HG02610 (cell line): ENCODE results near the gene CYFIP1.

Experiments
- ATAC-seq: cut with Tn5 transposase; IDR thresholded peaks from one replicate; pipeline ENCODE4 v1.9.1; 2021; ENCODE audit warnings: mild to moderate bottlenecking, moderate library complexity; ENCODE audit not compliant: unreplicated experiment

CYFIP1 gene

DNA sequence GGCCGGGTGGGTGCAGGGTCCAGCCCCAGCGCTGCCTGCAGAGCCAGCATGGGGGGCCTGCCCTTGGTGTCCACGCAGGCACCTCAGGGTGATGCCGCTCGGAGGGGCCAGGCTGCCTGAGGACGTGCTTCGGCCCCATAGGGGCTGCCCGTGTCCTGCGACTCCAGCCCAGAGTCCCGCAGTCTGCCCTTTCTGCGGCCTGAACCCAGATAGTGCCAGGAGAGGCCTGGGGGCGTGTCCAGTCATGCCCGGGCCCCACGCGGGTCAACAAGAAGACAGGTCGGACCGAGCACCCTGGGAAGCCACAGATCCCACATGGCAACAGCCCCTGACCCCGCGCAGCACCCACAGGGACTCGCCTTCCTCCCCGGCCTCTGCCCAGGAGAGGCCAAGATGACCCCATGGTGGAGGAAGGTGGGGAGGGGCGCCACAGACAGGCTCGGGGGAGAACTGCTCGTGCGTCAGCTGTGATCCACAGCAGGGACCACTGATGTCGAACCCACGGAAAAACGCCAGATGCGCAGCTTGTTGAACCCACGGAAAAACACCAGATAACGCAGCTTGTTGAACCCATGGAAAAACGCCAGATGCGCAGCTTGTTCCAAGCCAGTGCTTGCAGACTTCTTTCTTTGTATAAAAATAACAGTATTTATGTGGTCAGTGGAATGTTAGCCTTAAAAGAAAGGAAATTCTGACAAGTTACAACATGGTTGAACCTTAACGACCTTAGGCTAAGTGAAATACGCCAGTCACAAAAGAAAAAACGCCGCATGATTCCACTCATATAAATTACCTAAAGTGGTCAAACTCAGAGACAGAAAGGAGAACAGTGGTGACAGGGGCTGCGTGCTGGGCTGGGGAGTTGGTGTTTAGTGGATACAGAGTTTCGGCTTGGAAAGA, 28.5 kb downstream of the CYFIP1 start:
- no peak for ATAC-seq

DNA sequence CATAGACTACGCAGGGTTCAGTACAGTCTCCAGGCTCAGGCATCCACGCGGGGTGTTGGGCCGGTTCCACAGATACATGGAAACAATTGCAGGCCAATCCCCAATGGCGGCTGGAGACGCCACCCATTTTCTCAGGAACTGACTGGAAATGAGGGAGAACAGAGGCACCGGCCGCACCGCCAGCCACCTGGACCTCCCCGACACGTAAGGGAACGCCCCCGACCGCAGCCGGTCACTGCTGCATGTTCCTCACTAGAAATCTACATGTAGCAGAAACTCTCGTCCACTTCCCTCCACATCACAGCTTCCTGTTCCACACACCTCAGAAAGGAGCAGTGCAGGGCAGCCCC, 29.2 kb downstream of the CYFIP1 start:
- no peak for ATAC-seq

DNA sequence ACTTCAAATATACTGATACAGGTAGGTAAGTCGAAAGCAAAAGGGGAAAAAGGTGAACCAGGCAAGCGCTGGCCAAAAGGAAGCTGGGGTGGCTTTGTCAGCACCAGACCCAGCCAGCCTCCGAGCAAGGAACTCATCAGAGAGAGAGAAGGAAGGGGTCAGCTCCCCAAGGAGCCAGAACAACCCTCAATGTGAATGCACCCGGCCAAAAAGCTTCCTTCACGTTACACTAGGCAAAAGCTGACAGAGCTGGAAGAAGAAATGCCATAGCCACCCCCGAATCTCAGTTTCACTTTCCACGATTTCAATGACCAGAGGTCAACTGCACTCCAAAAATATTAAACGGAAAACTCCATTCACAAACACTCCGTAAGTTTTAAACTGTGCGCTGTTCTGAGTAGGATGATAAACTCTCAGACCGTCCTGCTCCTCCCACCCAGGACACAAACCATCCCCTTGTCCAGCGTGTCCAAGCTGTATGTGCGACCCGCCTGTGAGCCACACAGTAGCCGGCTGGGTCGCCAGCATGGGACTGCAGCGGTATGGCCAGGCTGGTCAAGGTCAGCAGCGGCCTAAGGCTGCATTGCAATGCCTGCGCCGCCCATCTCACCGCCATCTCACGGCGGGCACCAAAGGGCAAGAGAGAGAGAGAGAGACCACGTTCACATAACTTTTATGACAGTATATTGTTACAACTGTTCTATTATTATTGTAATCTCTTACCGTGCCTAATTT, 29.7 kb downstream of the CYFIP1 start:
- ATAC-seq, result no peak

DNA sequence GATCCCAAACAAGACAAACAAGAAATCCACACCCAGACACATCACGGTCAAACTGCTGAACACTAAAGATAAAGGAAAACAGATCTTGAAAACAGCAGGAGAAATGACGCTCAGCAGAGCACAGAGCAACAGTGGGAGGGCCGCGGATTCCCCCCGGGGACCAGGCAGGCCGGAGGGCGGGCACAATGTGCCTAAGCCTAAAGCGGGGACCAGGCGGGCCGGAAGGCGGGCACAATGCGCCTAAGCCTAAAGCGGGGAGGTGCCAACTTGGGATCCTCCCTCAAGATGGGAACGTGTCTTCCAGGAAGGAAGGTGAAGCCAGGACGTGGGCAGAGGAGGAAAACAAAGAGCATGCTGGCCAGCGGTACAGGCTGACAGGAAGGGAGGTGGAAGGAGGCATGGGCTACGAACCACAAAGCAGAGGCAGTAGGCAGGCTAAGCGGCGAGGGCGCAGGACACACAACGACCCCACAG, 31.1 kb downstream of the CYFIP1 start:
- ATAC-seq, result peak; percentile 87

DNA sequence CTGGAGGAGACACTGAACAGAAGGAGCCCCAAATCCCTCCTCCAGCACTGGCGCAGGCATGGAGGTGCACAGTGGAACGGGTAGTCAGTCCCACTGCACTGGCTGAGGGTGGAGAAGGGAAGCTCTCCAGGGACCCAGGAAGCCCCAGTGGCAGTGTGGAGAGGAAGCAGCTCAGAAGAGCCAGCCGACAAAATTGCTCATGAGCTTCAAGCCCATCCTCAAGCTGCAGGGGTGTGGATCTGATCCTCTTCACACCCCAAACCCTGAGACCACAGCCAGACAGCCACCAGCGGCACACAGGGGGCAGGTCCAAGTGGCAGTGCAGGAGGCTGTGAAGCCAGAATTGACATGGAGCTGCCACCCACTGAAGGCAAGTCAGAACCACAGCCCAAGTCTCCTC, 32.1 kb downstream of the CYFIP1 start:
- ATAC-seq, result no peak

DNA sequence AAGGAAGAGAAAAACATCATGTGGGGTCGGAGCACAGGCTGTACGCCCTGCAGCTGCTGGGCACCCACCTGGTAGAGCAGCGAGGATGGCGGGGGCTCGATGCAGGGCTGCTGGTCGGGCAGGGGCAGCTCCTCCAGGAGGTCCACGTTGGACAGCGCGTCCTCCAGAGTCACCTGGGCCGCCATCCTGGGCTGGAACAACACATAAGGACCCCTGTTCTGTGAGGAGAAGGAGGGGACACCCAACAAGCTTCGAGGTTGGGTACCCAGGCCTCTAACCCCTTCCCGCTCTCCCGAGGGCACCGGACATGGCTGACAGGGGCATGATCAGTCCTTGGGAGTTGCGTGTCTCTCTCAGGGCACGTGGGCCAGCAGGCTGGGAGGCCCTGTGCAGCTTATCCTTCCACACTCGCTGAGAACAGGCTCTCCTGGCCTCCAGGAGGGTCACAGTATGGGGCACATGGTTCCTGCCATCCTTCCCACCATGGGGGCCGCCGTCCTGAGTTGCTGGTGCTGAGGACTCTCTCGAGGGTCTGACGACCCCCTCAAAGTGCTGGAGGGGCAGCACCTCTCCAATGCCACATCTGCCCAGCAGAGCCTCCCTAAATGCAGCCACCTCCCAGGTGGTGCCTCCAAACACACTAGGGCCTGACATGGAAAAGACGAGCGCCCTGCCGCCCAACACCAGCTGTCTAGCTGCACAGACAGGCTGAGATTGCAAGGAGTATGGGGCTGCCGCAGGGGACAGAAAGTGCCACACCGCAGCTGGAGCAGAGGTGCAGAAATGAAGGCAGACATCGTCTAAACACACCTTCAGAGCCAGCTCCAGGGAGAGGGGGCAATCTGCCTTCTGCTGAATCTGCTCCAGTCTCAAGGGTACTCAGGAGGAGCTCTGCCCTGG, 32.8 kb downstream of the CYFIP1 start:
- ATAC-seq, result no peak

DNA sequence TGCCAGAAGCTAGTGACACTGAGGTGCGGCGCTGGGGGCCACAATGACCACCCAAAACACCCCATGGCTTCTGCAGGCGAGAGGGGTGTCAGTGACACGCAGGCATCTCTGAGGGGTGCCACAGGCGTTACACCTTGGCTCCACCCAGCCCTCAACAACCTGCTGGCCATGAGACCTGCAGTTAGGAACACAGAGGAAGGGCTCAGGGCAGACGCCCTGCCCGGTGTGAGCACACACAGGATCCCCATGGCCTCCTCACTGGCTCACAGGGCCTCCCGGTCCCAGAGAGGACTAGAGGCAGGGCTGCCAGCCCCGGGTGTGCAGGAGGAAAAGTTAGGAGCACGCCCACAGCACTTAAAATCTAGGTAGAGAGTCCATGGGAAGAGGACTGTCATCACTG, 35.1 kb downstream of the CYFIP1 start:
- no peak for ATAC-seq

DNA sequence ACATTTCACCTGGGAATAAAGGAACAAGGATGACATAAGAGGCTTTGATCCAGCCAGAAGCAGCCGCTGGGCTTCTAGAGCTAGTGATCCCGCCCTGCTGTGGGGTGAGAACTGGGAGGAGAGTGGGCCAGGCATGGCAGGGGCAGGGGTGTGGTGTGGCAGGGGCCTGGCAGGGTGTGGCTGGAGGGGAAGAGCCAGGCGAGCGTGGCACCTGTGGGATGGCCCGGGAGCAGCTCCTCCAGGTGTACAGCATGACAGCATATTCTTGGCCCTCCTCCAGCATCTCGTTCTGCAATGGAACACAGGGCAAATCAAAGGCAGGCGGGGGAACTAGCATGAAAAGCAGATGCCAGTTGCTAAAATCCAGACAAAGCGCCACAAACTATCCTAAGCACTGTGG, 35.5 kb downstream of the CYFIP1 start:
- ATAC-seq, result no peak

DNA sequence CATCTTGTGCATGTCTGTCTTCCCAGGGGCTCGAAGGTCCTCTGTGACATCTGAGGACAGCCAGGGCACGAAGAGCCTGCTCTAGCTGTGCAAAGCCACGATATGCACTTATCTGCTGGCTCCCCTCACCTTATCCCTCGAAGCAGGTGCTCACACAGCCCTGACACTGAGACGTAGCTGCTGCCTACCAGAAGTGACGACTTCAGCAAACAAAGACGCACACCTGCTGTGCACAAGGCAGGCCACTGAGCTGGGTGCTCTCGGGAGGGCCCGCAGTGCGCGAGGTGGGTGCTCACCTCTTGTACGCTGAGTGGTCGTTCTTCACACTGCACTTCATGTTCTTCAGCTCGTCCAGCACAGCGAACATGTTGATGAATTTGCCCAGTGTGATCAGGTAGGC, 37.3 kb downstream of the CYFIP1 start:
- ATAC-seq, result no peak

DNA sequence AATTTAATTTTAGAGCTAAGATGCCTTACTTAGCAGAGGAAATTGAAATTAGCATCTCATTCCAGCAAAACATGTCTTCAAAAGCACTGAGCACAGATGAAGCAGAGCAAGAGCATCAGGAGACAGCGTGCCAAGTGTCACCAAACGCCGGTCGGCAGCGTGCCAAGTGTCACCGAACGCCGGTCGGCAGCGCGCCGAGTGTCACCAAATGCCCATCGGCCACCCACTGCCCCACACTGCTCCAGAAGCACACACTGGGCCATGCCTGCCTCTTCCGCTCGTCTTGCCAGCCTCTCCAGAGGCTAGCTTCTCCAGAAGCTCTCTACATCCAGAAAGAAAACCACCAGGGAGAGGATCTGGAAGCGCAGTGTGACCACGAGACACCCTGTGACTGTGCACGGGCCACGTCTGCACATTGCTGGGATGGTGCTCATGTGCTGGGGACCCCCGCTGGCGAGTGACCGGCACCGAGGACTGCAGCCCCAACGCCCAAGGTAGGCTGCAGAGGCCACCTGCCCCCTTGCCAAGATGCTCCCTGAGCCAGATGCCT, 37.8 kb downstream of the CYFIP1 start:
- ATAC-seq, result no peak

DNA sequence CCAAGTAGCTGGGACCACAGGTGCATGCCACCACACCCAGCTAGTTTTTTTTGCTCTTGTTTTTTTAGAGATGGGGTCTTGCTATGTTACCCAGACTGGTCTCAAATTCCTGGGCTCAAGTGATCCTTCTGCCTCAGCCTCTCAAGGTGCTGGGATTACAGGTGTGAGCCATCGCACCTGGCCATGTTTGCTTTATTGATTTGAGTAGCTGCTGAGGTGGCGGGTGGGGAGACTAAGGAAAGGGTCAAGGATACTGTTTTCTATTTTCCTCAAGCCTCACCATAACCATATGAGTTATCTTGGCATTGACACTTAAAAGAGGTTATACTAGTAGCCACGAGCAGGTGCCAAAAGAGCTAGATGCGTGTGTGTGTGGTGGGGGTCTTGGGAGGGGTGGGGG, 39.0 kb downstream of the CYFIP1 start:
- no peak for ATAC-seq

DNA sequence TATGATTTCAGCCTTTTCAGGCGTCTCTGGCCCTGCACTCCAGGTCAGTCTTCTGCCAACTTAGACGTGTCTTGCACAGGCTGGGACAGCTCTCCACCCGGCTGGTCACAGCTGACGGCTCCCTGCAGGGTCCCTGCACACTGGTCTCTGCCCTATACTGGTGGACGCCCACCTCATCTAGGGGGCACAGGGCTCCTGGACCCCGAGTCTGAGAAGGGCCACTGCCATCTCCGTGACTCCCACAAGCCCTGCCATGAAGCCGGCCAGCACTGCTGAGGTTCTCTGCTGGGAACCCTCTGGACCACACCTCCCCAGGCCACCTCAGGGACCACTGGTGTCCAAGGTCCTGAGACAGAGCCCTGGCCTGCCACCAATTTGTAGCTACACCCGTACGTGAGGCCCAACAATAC, 40.5 kb downstream of the CYFIP1 start:
- no peak for ATAC-seq

DNA sequence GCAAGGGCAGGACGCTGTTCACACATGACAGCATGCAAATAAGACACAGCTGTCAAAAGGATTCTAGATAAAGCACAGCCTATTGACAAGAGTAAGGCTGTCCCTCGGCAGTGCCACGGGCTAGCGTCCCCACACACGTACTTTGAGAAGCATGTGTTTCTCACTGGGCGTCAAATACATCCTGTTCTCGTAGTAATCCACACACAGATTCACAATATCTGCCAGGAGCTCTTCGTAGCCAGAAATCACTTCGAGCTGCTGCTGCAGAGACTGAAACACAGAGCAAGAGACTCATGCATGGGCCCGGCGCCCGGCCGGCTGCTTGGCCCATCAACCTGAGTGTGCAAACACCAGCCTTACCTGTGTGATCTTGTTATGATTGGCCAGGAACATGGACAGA, 41.1 kb downstream of the CYFIP1 start:
- ATAC-seq, result no peak

DNA sequence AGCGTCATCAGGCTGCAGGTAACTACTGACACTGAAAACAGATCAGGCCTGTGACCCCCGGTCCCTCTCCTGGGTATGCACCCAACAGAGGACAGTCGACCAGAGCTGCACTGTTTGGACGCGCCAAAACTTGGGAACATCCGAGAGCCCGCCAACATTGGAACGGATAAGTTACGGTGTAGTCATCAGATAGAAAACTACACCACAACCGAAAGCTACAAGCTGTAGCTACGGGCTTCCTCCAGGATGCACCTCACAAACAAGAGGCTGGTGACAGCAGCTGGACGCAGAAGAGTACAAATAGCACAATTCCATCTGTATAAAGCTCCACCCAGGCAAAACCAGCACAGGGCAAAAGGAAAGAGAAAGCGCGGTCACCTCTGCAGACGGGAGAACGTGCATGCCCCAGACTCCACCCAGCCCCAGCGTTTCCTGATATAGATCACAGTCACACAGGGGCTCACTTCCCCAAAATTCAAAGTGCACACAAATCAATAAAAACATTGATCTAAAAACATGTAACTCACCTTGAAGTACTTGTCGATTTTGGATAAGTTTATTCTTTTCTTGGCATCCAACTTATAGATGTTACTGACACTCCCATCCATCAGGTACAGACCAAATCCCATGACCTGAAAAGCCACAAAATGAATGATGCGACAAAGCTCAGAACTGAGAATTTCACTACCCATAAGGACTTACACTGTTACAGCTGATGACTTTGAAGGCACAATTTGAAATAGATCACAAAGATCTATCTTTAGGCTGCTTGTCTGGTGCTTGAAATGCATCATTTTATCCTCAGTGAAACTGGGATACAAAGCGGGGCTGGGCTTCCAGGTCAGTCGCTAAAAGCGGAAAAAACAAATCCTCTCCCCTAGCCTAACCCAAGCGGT, 43.3 kb downstream of the CYFIP1 start:
- ATAC-seq, result peak; percentile 94

DNA sequence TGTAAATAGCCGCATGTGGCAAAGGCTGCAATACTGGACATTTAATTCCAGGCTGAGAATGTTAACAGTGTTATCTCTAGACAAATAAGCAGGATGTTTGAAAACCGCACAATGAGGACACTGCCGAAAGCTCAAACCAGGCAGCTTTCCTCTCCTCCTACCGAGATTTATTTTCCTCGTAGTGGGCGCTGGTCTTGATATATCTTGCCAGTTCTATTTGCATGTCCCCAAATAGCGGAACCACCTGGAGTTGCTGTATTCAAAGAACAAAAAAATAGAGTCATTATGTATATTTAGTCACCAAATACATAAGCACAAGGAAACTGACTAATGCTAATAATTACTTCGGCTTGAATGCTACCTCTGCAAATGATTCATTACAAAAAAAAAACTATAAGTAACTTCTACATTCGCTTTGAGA, 46.5 kb downstream of the CYFIP1 start:
- no peak for ATAC-seq

DNA sequence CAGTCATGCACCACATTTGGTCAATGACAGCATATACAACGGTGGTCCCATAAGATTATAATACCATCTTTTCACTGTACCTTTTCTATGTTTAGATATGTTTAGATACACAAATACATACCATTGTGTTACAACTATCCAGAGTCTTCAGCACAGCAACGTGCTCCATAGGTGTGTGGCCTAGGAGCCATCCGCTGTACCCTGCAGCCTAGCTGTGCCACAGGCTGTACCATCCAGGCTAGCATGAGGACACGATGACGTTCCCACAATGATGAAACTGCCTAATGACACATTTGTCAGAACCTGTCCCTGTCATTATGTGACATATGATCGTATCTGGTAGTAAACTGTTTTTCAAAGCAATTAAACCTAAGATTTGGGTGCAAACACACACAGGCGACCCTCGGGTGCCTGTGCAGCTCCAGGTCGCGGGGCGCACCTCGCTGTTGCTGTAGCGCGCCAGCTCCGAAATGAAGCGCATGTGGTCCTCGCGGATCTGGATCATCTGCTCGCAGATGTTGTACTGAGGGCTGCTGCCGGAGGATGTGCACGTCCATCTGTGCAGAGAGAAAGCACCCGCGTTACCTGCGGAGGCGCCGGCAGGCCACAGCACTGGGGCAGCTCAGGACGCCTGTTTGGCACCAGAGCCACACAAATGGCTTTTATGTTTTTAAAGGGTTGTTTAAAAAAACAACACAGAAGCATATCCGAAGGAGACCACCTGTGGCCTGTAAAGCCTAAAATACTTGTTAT, 48.2 kb downstream of the CYFIP1 start:
- no peak for ATAC-seq

DNA sequence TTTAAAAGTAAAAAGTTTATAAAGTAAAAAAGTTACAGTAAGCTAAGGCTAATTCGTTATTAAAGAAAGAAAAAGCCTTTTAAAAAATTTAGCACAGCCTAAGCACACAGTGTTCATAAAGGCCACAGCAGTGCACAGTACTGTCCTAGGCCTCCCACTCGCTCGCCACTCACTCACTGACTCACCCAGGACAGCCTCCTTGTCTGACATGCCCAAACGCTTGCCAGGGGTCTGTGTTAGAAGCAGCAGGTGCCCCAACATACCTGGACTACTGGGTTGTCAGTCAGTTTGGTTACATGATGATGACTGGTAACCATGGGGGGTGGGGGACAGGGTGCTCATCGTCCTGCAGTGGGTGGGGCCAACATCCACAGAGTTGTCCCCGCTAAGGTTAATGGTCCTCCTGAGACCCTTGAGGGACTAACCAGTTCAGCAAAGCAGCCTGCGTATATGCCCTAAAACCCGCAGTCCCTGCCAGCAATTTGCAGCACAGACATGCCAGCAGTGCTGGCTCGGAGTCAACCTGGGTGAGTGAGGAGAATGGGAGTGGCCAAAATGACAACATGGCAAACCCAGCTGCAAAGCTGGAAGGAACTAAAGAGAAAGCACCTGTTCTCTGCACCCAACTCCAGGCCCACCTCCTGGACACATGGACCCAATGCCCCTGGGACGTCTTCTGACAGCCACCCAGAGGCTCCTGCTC, 49.2 kb downstream of the CYFIP1 start:
- no peak for ATAC-seq

DNA sequence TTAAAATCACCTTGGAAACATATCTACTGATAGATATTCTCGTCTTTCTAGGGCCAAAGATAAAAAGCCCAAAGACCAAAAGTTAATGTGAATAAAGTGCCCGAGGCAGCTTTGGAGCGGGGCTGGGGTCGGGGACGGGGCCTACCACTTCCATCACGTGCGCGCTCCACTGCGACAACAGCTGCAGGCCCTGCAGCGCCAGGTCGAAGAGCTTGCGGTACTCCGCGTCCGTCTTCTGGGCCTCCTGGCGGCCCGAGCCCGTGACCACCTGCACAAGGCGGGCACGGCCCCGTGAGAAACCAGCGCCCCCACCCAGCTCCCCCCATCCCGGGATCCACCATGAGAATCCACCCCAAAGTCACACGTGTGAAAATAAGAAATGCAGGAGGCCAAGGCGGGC, 52.4 kb downstream of the CYFIP1 start:
- ATAC-seq, result no peak

DNA sequence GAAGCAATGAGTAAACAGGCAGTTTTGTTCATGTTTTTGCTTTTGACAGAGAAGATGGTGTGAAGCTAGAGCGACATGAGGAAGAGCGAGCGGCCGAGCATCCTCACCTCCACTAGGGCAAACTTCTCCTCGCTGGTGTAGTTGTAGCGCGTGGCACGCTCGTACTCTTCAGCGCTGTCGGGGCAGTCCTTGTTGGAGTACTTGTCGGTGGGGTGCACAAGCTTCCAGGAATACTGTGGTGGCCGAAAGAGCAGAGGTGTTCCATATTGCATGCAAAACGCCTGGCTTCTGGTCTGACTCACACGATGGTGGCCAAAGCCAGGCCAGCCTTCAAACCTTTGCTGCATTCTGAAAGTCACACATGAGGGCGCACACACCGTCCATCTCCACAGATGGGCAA, 54.3 kb downstream of the CYFIP1 start:
- no peak for ATAC-seq
